Gastrocnemius medialis (tissue), 4 donors: ENCODE results near the gene ART5.

Experiments
- CTCF ChIP-seq, 5 experiments: fragments of 450-650 bp in 3 of 5; fragments of 200-600 bp in 2 of 5; sonication (generic) in 2 of 5; IDR thresholded peaks in 4 of 5; conservative IDR thresholded peaks in 1 of 5; 1 replicate in 4 of 5; 2 replicates in 1 of 5; pipeline ENCODE4 v1.5.1; 2016 to 2019; ENCODE audit warnings: antibody characterized with exemption in 5 of 5, mild to moderate bottlenecking in 3 of 5, moderate library complexity in 3 of 5
- POLR2A ChIP-seq, 2 donors: fragments of 450-650 bp; IDR thresholded peaks; one replicate each; pipeline ENCODE4 v1.6.1; 2017; ENCODE audit warnings: antibody characterized with exemption in 2 of 2, mild to moderate bottlenecking in 2 of 2, moderate library complexity in 2 of 2

- TF ChIP-seq CTCF (IDR thresholded peaks at IDR 0.05 in 4 of 5, conservative IDR thresholded peaks at IDR 0.05 in 1 of 5) = no peak
- no peak for TF ChIP-seq POLR2A (IDR thresholded peaks at IDR 0.05)
Measured at GRCh38 chr11:3683039-3683438, 41.2 kb upstream of the ART5 start.
